Osteocyte (in vitro differentiated cells): ENCODE results near the gene MEOX1. TPM values are rescaled to one million over a fixed set of nuclear protein-coding genes. Genes with fewer than 3 reads are reported as not detected.

Experiments used
- DNase-seq: peaks from one replicate; pipeline ENCODE4 v3.0.0; 2021; ENCODE audit warnings: mixed read lengths; ENCODE audit not compliant: unreplicated experiment; ENCODE audit errors: extremely low spot score
- H3K27ac Mint-ChIP-seq: one replicate; pipeline ENCODE4 v1.8.0; 2021; ENCODE audit warnings: mild to moderate bottlenecking, mixed read lengths; ENCODE audit not compliant: unreplicated experiment
- H3K27me3 Mint-ChIP-seq: one replicate; pipeline ENCODE4 v1.8.0; 2021; ENCODE audit warnings: mixed read lengths; ENCODE audit not compliant: unreplicated experiment
- H3K36me3 Mint-ChIP-seq: one replicate; pipeline ENCODE4 v1.8.0; 2021; ENCODE audit warnings: mixed read lengths; ENCODE audit not compliant: unreplicated experiment
- H3K4me1 Mint-ChIP-seq: one replicate; pipeline ENCODE4 v1.8.0; 2021; ENCODE audit warnings: mixed read lengths; ENCODE audit not compliant: unreplicated experiment
- H3K4me3 Mint-ChIP-seq: one replicate; pipeline ENCODE4 v1.8.0; 2021; ENCODE audit warnings: mild to moderate bottlenecking, moderate library complexity, mixed read lengths; ENCODE audit not compliant: unreplicated experiment
- H3K9me3 Mint-ChIP-seq: one replicate; pipeline ENCODE4 v1.8.0; 2021; ENCODE audit warnings: mixed read lengths; ENCODE audit not compliant: unreplicated experiment
- CTCF ChIP-seq: fragments of 200-600 bp; sonication (generic); IDR thresholded peaks from 2 replicates; pipeline ENCODE4 v1.5.0; 2021; ENCODE audit warnings: antibody characterized with exemption, mild to moderate bottlenecking, moderate library complexity
- total RNA-seq: library from RNA; stranded (reverse); gene quantifications from 2 replicates; pipeline ENCODE4 v1.2.1, GENCODE V29; 2021

MEOX1 gene
- total RNA-seq, 1 donor from 2014 or later, result not detected

GRCh38 chr17:43620147-43620546, 41.6 kb downstream of the MEOX1 start:
- Mint-ChIP-seq H3K27me3 (peaks cover 27% of the 10 kb centered on the region), H3K4me1 (no peaks in the 10 kb centered on the region), H3K4me3 (no peak overlapping the region), H3K27ac (no peak overlapping the region), H3K9me3 (no peaks in the 10 kb centered on the region), H3K36me3 (no peaks in the 10 kb centered on the region)
- TF ChIP-seq CTCF, result no peak
- no peak for DNase-seq

DNA sequence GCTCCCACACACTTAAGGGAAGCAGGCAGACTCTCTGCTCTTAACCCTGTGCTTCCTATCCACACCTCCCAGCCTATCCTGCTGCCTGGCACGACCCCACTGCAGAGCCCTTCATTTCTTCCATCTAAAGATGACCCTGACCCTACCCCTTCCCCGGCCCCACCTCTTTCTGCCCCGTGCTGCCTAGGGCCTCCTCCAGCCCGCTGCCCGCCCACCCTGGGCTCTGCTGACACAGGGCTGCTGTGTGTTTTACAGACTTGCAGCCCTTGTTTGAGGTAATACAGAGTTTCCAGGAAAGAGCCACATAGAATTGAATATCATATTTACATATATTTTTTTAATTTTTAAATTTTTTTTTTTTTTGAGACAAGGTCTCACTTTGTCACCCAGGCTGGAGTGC, 42.0 kb downstream of the MEOX1 start:
- Mint-ChIP-seq H3K9me3 (no peaks in the 10 kb centered on the region), H3K36me3 (no peaks in the 10 kb centered on the region), H3K27ac (no peak overlapping the region), H3K27me3 (peaks cover 22% of the 10 kb centered on the region), H3K4me1 (no peaks in the 10 kb centered on the region), H3K4me3 (no peak overlapping the region)
- no peak for TF ChIP-seq CTCF
- DNase-seq, result no peak

- H3K9me3 Mint-ChIP-seq, result no peaks in the 10 kb centered on the region
- H3K27me3 Mint-ChIP-seq, result peaks cover 19% of the 10 kb centered on the region
- DNase-seq, result no peak
- no peaks in the 10 kb centered on the region for H3K36me3 Mint-ChIP-seq
- H3K4me3 Mint-ChIP-seq, result no peak overlapping the region
- H3K4me1 Mint-ChIP-seq, result no peaks in the 10 kb centered on the region
- TF ChIP-seq CTCF, result no peak
- no peak overlapping the region for H3K27ac Mint-ChIP-seq
Measured at GRCh38 chr17:43618276-43618675, 43.4 kb downstream of the MEOX1 start.

DNA sequence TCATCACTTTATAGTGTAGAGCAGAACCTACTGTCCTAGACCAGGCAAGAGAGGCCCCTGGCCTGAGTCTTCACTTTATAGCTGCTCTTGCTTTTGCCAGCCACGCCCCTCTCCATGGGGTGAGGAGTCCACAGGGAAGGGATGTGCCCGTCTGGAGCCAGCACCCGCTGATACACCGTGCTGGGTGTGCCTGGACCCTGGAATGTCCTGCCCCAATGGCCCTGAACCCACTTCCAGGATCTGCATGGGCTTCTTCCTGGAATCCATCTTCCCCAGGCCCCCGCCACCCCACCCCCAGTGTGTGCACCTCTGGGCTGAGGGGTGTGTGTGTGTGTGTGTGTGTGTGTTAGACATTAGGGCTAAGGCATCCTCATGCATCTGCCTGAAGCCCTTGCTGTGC, 44.9 kb downstream of the MEOX1 start:
- Mint-ChIP-seq H3K36me3 (no peaks in the 10 kb centered on the region), H3K9me3 (no peaks in the 10 kb centered on the region), H3K27ac (no peak overlapping the region), H3K4me1 (no peaks in the 10 kb centered on the region), H3K4me3 (no peak overlapping the region), H3K27me3 (peaks cover 16% of the 10 kb centered on the region)
- no peak for DNase-seq
- no peak for TF ChIP-seq CTCF

- no peaks in the 10 kb centered on the region for H3K9me3 Mint-ChIP-seq
- H3K4me1 Mint-ChIP-seq, result no peaks in the 10 kb centered on the region
- no peak overlapping the region for H3K4me3 Mint-ChIP-seq
- H3K36me3 Mint-ChIP-seq, result no peaks in the 10 kb centered on the region
- DNase-seq, result no peak
- H3K27me3 Mint-ChIP-seq, result peaks cover 16% of the 10 kb centered on the region
- TF ChIP-seq CTCF, result no peak
- no peak overlapping the region for H3K27ac Mint-ChIP-seq
Measured at GRCh38 chr17:43616421-43616820, 45.3 kb downstream of the MEOX1 start.
